GM19035 (cell line): ENCODE data around the gene DEGS1.

Experiments
- ATAC-seq: cut with Tn5 transposase; IDR thresholded peaks from one replicate; pipeline ENCODE4 v1.9.1; 2021; ENCODE audit not compliant: unreplicated experiment

Gene DEGS1

GRCh38 chr1:224212618-224213061, 29.6 kb downstream of the DEGS1 start:
- no peak for ATAC-seq

DNA sequence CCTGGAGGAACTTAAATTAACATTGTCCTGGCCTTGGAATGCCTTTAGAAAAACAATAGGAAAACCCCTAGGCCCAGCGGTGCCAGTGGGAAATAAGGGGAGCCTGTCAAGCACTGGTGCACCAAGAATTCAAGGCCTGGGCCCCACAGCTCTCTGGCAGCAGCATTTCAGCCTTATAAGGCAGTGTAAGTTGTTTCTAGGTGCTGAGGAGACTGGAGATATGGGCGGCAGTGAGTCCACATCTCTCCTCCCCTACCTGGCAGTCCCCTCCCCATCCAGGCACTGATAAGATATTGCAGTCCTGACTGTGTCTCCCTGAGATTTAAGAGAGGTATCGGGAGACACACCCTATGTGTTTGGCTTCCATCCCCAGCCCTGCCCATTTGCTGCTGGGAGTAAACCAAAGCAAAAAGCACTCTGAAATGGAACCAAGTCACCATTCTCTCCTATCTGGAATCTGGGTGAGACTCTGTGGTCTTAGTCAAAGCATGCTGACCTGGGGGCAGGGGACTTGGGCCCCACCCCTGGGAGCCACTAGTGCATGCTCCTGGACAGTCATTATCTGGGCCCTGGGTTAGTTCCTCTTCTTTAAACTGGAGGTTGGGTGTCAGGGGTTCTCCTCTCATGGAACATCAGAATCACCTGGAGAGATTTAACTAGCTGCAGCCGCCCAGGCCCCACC, 30.5 kb downstream of the DEGS1 start:
- no peak for ATAC-seq

- no peak for ATAC-seq
Observed at GRCh38 chr1:224216382-224216781, 33.3 kb downstream of the DEGS1 start.

DNA sequence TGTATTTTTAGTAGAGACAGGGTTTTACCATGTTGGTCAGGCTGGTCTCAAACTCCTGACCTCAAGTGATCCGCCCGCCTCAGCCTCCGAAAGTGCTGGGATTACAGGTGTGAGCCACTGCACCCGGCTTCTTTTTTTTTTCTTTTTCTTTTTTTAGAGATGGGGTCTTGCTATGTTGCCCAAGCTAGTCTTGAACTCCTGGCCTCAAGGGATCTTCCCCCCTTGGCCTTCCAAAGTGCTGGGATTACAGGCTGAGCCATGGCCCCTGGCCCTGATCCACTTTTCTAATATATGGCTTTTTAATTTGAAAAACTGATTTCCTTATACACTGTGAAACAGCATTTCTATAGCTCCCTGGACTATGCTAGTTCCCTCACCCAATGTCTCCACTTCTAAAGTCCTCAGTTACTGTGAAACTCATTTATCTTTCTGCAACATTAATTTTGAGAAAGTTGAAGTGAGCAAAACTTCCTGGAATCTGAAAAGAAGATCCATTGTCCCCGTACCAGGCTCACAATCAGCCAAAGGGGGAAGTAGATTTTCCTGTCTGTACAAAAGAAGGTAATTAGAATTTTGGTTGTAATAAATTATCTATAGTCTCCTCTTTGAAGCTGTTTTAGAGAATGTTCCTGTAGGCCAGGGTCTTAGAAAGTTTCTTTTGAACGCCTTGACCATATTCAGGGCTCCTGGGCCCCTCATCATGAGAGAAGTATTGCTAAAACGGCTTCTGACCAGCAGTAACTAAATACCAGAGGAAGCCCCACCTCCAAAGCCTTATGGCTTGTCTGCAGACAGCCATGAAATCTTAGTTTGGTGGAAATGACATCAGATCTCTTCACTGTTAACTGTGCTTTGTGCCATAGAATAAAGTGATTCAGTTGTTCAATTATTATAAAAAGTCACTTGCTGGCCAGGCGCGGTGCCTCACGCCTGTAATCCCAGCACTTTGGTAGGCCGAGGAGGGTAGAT, 34.9 kb downstream of the DEGS1 start:
- no peak for ATAC-seq

GRCh38 chr1:224219011-224219611, 36.1 kb downstream of the DEGS1 start:
- no peak for ATAC-seq

DNA sequence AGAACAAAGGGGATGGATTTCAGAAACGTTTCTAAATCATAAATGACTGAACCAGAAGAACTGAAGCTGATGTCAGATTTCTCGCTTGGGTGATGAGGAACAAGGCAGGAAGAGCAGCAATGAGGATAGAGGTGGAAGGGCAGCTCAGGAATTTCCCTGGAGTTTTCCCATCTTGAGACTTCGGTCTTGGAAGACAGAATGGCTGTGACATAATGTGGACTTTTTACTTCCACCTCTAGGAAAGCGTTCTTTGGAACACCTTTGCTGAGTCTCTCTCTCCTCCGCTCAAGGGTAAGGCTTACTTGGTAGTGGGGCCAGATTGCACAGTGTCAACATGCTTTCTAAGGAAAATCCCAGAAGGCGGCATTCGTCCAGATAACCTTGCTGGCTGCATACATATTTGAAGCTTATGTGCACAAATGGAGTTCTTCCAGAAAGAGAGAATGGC, 36.6 kb downstream of the DEGS1 start:
- no peak for ATAC-seq

- ATAC-seq: no peak
Observed at GRCh38 chr1:224223819-224224714, 41.0 kb downstream of the DEGS1 start.

GRCh38 chr1:224226849-224227502, 43.9 kb downstream of the DEGS1 start:
- no peak for ATAC-seq

DNA sequence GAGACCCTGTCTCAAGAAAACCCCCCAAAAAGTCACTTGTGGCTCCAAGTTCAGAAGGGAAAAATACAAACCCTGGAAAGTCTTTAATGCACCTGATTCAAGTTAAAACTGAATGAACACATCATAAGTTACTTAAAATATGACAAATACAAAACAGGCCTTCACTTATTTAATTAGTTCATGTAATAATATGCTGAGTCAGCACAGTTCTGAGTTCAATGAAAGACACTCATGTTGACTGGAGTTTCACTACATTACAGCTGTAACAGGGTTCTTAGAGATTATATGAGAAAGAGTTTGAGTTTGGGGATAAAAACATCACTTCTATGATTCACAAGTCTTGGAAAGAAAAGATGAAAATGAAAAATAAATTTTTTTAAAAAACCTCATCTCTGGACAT, 51.0 kb downstream of the DEGS1 start:
- ATAC-seq: no peak

GRCh38 chr1:224235813-224236493, 52.9 kb downstream of the DEGS1 start:
- ATAC-seq: no peak

- no peak for ATAC-seq
Observed at GRCh38 chr1:224237119-224237881, 54.3 kb downstream of the DEGS1 start.

- ATAC-seq: no peak
Observed at GRCh38 chr1:224238212-224238611, 55.2 kb downstream of the DEGS1 start.

DNA sequence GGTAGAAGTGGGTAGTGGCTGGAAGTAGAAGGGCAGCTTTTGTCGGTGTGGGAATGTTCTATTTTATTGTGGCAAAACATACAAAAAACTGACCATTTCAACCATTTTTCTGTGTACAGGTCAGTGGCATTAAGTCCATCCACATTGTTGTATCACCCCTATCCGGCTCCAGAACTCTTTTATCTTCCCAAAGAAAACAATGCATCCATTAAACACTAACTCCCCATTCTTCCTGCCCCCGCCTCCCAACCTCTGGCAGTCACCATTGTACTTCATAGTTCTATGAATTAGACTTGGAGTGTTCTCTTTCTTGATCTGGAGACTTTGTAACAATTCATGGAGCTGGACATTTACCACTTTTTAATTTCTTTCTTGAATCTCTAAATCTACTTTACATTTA, 55.7 kb downstream of the DEGS1 start:
- ATAC-seq: no peak
